ENCODE results near the gene PPP1R13B.

The PPP1R13B gene

GRCh38 chr14:103775506-103775905 lies 71.9 kb downstream of the PPP1R13B start:
- DNase-seq (ENCODE audit: low read depth) = no peak

DNA sequence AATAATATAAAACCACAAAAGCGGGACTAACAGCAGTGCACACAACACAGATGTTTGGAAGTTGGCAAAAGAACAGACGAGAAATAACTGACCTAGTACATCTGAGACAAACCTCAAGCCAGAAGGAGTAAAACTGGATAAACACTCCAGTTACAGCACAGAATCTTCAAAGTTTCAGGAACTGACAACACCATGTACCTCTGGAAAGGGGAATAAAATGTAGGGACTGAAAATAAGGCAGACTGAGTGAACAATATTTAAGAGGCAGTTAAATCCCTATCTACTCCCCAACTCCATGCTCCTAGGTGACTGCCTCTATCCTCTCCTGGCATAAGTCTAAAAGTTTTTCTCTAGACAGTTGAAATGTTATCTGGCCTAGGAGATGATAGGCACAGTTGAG lies 73.9 kb downstream of the PPP1R13B start:
- DNase-seq (ENCODE audit: low read depth) = no peak

- no peak for DNase-seq (ENCODE audit: low read depth)
These were observed 75.2 kb downstream of the PPP1R13B start for GRCh38 chr14:103772078-103772712.

- no peak for DNase-seq (ENCODE audit: low read depth)
These were observed 76.5 kb downstream of the PPP1R13B start for GRCh38 chr14:103770902-103771301.

GRCh38 chr14:103770500-103770899 lies 76.9 kb downstream of the PPP1R13B start:
- DNase-seq (ENCODE audit: low read depth) = no peak

GRCh38 chr14:103767336-103767894 lies 80.0 kb downstream of the PPP1R13B start:
- DNase-seq (ENCODE audit: low read depth) = no peak

DNA sequence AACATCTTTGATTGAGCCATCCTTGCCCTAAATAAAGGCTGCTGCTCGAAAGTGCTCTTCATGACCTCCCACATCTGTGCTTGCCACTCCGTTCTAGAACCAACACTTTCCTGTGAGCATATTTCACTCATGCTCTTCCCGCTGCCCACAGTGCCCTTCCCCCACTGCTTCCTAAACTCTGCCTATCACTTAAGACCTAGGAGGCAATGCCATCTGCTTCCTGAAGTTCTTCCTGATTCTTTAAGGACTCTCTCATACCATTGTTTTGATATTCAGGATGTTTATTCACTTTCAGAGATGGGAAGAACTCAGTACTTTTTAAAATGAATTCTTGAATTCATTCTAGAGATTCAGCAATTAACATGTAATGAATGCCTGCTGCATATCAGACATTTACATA lies 81.8 kb downstream of the PPP1R13B start:
- no peak for DNase-seq (ENCODE audit: low read depth)

- no peak for DNase-seq (ENCODE audit: low read depth)
These were observed 83.5 kb downstream of the PPP1R13B start for GRCh38 chr14:103763730-103764488.

DNA sequence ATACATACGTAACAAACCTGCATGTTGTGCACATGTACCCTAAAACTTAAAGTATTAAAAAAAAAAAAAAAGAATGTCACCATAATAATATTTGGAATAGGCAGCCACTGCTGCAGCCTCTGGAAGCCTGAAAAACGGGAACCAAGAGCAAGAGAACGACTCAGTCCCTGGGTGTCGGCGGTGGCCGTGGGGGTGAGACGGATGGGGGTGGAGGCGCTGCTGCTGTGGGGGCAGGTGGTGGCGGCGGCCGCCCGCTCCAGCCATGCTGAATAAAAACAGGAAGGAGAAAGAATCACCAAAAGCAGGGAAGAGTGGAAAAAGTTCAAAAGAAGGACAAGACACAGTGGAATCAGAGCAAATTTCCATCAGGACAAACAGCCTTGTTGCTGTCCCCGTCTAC lies 84.8 kb downstream of the PPP1R13B start:
- DNase-seq (ENCODE audit: low read depth) = no peak

DNA sequence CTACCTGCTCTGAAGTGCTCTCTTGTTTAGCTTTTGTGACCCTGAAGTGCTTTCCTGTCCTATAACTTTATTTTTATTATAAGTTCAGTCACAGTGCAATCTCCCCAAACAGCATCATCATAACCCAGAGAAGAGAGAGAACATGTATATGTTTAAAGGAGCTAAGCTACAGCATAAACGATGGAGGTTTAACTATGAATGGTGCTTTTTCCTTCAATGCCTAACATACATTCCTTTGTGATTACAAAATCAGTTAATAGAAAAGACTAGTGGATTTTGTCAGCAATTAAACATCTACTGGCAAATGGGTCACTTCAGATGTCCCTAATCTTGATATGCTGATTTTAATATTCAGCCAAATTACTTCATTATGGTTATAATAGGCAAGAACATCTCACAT lies 85.3 kb downstream of the PPP1R13B start:
- DNase-seq (ENCODE audit: low read depth) = no peak

DNA sequence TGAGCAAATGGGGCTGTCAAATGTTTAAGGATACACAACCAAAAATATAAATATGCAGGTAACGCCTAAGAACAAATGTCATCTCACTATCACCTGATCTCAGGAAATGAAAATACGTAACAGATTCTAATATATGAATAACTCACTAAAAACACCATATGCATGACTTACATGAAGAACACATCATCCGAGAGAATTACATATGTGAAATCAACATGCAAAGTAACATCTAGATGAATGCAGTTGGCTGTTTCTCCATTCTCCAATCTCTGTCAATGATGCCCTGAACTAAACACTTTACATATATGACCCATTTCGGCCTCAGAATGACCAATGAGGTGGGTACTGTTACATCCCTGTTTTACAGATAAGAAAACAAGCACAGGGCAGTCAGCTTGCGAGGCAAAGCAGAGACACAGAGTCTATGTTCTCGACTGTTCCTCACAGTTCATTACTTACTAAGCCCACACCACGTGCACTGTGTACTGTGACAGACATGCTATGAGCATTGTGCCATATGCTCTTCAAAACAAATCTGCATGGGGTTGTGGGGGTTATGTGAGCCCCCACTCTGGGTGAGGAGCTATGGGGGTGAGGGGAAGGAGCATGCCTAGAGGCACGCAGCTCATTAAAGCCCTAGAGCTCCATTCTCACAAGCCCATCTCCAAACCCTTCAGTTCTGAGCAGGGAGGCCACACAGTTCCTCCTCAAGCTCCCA lies 89.2 kb downstream of the PPP1R13B start:
- DNase-seq (ENCODE audit: low read depth) = no peak

- no peak for DNase-seq (ENCODE audit: low read depth)
These were observed 92.3 kb downstream of the PPP1R13B start for GRCh38 chr14:103755060-103755459.

DNA sequence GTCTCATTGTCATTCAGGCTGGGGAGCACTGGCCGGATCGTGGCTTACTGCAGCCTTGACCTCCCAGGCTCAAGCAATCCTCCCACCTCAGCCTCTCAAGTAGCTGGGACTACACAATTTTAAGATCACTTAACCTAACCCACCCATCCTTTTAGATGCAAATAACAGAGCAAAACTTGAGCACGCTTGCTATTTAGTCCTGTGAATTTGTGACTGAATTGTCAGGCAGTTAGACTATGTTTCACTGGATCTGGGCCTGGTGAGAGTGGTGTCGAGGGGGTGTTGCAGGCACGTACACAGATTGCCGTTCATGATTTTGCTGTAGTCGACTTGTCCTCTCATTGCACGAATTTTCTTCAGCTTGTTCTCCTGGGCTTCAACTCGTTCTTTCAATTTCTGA lies 93.6 kb downstream of the PPP1R13B start:
- DNase-seq (ENCODE audit: low read depth) = no peak

DNA sequence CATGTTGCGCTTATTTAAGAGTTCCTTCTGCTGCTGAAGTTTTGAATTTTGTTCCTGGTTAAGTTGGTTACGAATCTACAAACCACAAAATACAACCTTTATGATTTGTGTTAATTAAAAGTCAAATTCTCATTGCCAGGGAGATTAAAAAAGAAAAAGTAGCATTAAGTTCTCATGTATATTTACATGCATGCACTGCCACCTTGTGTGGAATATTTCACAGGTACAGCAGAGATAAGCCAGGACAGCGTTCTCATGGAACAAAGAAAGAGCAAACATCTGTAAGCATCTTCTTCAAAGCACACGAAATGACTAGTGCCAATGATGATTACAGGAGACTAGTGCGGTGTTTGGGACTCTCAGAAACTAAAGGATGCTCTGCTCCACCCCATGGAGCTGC lies 97.5 kb downstream of the PPP1R13B start:
- no peak for DNase-seq (ENCODE audit: low read depth)

GRCh38 chr14:103749452-103749851 lies 97.9 kb downstream of the PPP1R13B start:
- no peak for DNase-seq (ENCODE audit: low read depth)

DNA sequence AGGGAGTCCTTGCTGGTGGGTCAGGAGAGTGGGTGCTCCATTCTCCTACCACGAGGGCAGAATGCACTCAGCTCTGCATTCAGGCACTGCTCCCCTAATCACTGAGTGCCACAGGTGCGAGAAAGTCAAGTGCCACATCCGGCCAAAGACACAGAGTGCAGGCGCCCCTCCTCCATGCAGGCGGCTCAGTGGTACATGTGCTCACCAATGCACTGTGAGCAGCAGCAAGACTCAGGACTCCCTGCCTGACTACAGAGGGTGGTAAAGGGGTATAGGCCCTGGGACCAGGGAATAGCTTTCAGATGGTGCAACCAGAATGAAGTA lies 98.9 kb downstream of the PPP1R13B start:
- DNase-seq (ENCODE audit: low read depth) = peak; percentile 29

- no peak for DNase-seq (ENCODE audit: low read depth)
These were observed 100.7 kb downstream of the PPP1R13B start for GRCh38 chr14:103746701-103747100.

GRCh38 chr14:103745424-103745823 lies 102.0 kb downstream of the PPP1R13B start:
- DNase-seq (ENCODE audit: low read depth) = no peak

- no peak for DNase-seq (ENCODE audit: low read depth)
These were observed 102.6 kb downstream of the PPP1R13B start for GRCh38 chr14:103744621-103745395.

DNA sequence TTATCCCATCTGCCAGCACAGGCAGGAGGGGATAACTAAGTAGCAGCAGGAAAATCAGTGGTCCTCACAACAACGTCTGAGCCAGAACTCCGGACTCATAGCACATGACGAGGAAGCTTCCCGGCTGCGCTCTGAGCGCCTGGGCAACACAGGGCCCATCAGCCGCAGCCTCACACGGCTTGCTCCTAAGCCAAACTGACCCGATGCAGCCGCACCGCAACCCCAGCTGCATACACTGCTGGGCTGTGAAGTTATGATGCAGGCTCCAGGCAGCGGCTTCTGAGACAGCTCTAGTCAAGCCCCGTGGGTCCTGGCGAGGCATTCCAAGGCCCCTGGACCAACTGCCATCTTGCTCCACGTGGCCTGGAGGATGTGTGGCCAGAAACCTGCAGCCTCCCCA lies 103.7 kb downstream of the PPP1R13B start:
- DNase-seq (ENCODE audit: low read depth) = no peak

DNA sequence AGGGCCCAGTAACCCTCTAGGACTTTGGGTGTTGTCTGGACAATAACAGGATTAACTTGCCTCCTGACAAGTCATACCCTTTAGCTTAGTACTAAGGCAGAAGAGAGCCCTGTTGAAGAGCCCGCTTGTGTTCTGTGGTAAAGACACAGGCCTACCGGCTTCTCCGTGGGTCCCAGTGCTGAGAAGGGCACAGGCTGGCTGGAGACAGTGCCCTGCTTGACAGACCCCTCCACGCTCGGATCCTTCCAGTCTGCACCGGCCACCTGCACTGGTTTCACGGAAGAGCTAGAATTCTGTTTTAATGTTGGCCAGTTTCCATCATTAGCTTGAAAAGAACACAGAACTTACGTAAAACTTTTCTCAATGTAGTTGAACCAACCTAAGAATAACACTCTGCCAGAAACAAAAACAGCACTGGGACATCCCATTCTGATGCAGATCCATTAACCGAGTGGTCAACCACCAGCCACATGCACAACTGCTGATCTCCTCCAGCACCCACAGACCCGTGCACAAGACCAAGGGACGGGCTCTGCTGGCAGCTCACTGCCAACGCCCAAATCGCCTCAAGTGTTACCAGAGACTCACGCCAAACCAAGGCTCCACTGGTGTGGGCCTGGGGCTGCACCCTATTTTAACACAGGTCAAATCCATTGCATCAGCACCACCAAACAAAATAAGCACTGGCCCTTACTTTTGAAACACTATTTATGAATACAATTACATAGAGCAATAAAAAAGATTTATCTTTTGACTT lies 104.7 kb downstream of the PPP1R13B start:
- no peak for DNase-seq (ENCODE audit: low read depth)

All from activated T-helper 1 cell treated with Interleukin-2 at 50 U/mL for 16 hours (primary cell).